GM12878 (cell line): ENCODE results near the gene DENND2C.

Experiments used
- EP300 ChIP-seq, 2 experiments: fragments of 150-350 bp in 1 of 2; IDR thresholded peaks; 2 replicates each; pipeline ENCODE4 v1.6.1; 2011 to 2012; ENCODE audit warnings: low read depth in 2 of 2, low read length in 2 of 2, borderline replicate concordance in 1 of 2, improper control_type of control experiment in 1 of 2, inconsistent platforms in 1 of 2; ENCODE audit not compliant: control insufficient read depth in 1 of 2
- EZH2 ChIP-seq: IDR thresholded peaks from 2 replicates; pipeline ENCODE4 v1.6.1; 2012; ENCODE audit warnings: low read depth, mild to moderate bottlenecking, control low read depth, inconsistent platforms, low read length, borderline replicate concordance; ENCODE audit not compliant: control insufficient read depth
- HDGF ChIP-seq: fragments of 450-650 bp; IDR thresholded peaks from 2 replicates; pipeline ENCODE4 v1.6.1; 2016; ENCODE audit warnings: antibody characterized with exemption
- POLR2A ChIP-seq: IDR thresholded peaks from 2 replicates; pipeline ENCODE4 v1.6.1; 2011; ENCODE audit warnings: low read depth, mild to moderate bottlenecking, low read length
- POLR2AphosphoS5 ChIP-seq: IDR thresholded peaks from 2 replicates; pipeline ENCODE4 v1.6.1; 2011; ENCODE audit warnings: mild to moderate bottlenecking, low read length, inconsistent platforms
- RAD21 ChIP-seq: IDR thresholded peaks from 2 replicates; pipeline ENCODE4 v1.6.1; 2011; ENCODE audit warnings: mild to moderate bottlenecking, low read depth, low read length, moderate library complexity; ENCODE audit not compliant: insufficient read depth
- SIN3A ChIP-seq: IDR thresholded peaks from 2 replicates; pipeline ENCODE4 v1.6.1; 2012; ENCODE audit warnings: low read depth, low read length, improper control_type of control experiment
- ZNF207 ChIP-seq: fragments of 450-650 bp; IDR thresholded peaks from 2 replicates; pipeline ENCODE4 v1.6.1; 2014; ENCODE audit warnings: antibody characterized with exemption, mild to moderate bottlenecking, borderline replicate concordance
- TF ChIP-seq, protein P1 (sequence below): IDR thresholded peaks from 2 replicates; pipeline ENCODE4 v1.6.1; 2011; ENCODE audit warnings: low read depth, mild to moderate bottlenecking, low read length, moderate library complexity, borderline replicate concordance; ENCODE audit errors: extremely low read depth
- TF ChIP-seq, protein P2 (sequence below), 3 experiments: IDR thresholded peaks in 2 of 3; conservative IDR thresholded peaks in 1 of 3; 2 replicates each; pipeline ENCODE4 v1.5.1; 2011; ENCODE audit warnings: low read depth in 3 of 3, low read length in 3 of 3, mild to moderate bottlenecking in 3 of 3, control low read depth in 2 of 3, moderate library complexity in 2 of 3, inconsistent platforms in 1 of 3, mixed read lengths in 1 of 3; ENCODE audit not compliant: control insufficient read depth in 2 of 3, insufficient read depth in 1 of 3; ENCODE audit errors: extremely low read depth in 1 of 3

DNA sequence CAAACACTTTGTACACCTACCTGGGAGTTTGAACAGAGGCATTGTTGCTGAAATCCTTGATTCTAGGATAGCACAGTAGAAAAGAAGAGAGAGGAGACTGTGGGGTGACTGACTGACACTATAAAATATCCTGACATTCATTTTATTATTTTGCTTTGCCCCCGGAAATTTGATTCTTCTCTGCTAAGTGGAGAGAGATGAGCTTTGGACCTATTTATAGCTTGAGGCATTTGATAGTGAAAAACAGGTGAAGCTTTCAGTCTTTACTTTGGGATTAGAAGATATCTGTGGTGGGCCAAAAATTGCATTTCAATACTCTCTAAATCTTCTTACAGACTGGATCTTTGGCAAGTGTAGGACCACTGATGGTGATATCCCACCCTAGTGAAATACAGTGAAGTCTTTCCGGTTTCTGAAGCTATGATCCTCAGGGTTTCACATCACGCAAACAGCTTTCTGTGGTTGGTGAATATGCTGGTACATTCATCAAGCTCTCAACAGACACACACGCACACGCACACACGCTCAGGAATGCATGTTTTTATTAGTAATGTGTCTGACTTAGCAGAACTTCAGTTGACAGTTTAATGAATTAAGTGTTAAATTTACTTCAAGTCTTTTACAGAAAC, 25.7 kb upstream of the DENND2C start, which contains the start of gene AMPD1:
- TF ChIP-seq ZNF207 (no peak), POLR2AphosphoS5 (no peak), RAD21 (no peak), POLR2A (no peak), SIN3A (no peak), HDGF (no peak), EP300 (IDR thresholded peaks at IDR 0.05; ENCODE audit: borderline replicate concordance in 1 of 2, control insufficient read depth in 1 of 2, low read depth in 2 of 2, low read length in 2 of 2) (no peak), EZH2 (no peak)
- TF ChIP-seq, protein P1, sequence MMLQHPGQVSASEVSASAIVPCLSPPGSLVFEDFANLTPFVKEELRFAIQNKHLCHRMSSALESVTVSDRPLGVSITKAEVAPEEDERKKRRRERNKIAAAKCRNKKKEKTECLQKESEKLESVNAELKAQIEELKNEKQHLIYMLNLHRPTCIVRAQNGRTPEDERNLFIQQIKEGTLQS = no peak
- TF ChIP-seq, protein P2, sequence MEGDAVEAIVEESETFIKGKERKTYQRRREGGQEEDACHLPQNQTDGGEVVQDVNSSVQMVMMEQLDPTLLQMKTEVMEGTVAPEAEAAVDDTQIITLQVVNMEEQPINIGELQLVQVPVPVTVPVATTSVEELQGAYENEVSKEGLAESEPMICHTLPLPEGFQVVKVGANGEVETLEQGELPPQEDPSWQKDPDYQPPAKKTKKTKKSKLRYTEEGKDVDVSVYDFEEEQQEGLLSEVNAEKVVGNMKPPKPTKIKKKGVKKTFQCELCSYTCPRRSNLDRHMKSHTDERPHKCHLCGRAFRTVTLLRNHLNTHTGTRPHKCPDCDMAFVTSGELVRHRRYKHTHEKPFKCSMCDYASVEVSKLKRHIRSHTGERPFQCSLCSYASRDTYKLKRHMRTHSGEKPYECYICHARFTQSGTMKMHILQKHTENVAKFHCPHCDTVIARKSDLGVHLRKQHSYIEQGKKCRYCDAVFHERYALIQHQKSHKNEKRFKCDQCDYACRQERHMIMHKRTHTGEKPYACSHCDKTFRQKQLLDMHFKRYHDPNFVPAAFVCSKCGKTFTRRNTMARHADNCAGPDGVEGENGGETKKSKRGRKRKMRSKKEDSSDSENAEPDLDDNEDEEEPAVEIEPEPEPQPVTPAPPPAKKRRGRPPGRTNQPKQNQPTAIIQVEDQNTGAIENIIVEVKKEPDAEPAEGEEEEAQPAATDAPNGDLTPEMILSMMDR (IDR thresholded peaks at IDR 0.05 in 2 of 3, conservative IDR thresholded peaks at IDR 0.05 in 1 of 3; ENCODE audit: control insufficient read depth in 2 of 3, extremely low read depth in 1 of 3, insufficient read depth in 1 of 3, low read depth in 3 of 3, low read length in 3 of 3) = no peak
